HG03460 (cell line): Measurements from ENCODE around the gene TRHDE.
A peak's percentile ranks its signal among the peaks of the same experiment; 100 is the strongest.

Source experiments
- ATAC-seq: cut with Tn5 transposase; IDR thresholded peaks from one replicate; pipeline ENCODE4 v1.9.1; 2021; ENCODE audit not compliant: unreplicated experiment

Gene TRHDE

GRCh38 chr12:72307229-72307628 lies 35.1 kb downstream of the TRHDE start:
- ATAC-seq, result no peak

GRCh38 chr12:72311946-72312345 lies 39.8 kb downstream of the TRHDE start:
- ATAC-seq, result no peak

- ATAC-seq, result no peak
These were observed 41.6 kb downstream of the TRHDE start for GRCh38 chr12:72313806-72314205.

GRCh38 chr12:72315858-72316257 lies 43.7 kb downstream of the TRHDE start:
- ATAC-seq, result no peak

- ATAC-seq, result no peak
These were observed 46.2 kb downstream of the TRHDE start for GRCh38 chr12:72318341-72318740.

- ATAC-seq, result no peak
These were observed 51.7 kb downstream of the TRHDE start for GRCh38 chr12:72323881-72324280.

- no peak for ATAC-seq
These were observed 58.1 kb downstream of the TRHDE start for GRCh38 chr12:72330301-72330700.

GRCh38 chr12:72330784-72331183 lies 58.6 kb downstream of the TRHDE start:
- no peak for ATAC-seq

- ATAC-seq, result no peak
These were observed 65.2 kb downstream of the TRHDE start for GRCh38 chr12:72337382-72337781.

- ATAC-seq, result no peak
These were observed 65.8 kb downstream of the TRHDE start for GRCh38 chr12:72337946-72338345.

- no peak for ATAC-seq
These were observed 66.3 kb downstream of the TRHDE start for GRCh38 chr12:72338437-72338836.

- ATAC-seq, result peak; percentile 96
These were observed 74.3 kb downstream of the TRHDE start for GRCh38 chr12:72346363-72346944.

GRCh38 chr12:72349491-72349890 lies 77.3 kb downstream of the TRHDE start:
- no peak for ATAC-seq

GRCh38 chr12:72359416-72359815 lies 87.2 kb downstream of the TRHDE start:
- ATAC-seq, result no peak

GRCh38 chr12:72365151-72365550 lies 93.0 kb downstream of the TRHDE start:
- no peak for ATAC-seq

- no peak for ATAC-seq
These were observed 94.1 kb downstream of the TRHDE start for GRCh38 chr12:72366255-72366654.

- ATAC-seq, result no peak
These were observed 96.1 kb downstream of the TRHDE start for GRCh38 chr12:72368298-72368697.

GRCh38 chr12:72368719-72369422 lies 96.7 kb downstream of the TRHDE start:
- ATAC-seq, result no peak

GRCh38 chr12:72369423-72369959 lies 97.3 kb downstream of the TRHDE start:
- ATAC-seq, result no peak

GRCh38 chr12:72380441-72380840 lies 108.3 kb downstream of the TRHDE start:
- no peak for ATAC-seq

- no peak for ATAC-seq
These were observed 116.2 kb downstream of the TRHDE start for GRCh38 chr12:72388322-72388721.

- no peak for ATAC-seq
These were observed 118.0 kb downstream of the TRHDE start for GRCh38 chr12:72390146-72390545.

- ATAC-seq, result no peak
These were observed 133.9 kb downstream of the TRHDE start for GRCh38 chr12:72406111-72406510.
